Measurements from ENCODE around the gene MICAL3.

The MICAL3 gene

DNA sequence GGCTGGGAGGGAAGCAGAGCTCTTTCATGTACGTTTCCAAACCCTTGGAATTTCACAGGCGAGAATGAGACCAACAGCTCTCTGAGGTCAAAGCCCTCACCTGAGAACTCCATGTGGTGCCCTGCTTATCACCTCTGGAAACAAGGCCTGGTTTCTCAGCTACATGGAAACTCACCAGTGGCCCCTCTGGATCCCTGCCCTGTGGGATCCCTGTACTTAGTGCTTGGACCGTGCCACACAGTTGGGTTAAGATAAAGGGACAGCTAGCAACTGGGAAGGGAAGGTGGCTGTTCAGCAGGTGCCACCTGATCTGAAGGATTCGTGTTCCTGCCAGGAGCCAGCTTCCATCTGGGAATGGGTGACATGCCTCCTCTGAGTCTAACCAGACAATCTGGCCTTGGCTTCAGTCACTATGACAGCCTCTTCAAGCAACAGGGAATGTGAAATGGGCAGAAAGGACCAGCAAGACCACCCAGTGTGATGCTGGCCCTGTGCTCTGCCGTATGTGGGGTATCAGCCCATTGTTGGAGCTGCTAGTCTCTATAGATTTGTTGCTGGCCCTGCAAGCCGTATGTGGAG, 195.8 kb downstream of the MICAL3 start:
- no peak for DNase-seq

- no peak for DNase-seq
Measured at GRCh38 chr22:17827466-17827865, 196.9 kb downstream of the MICAL3 start.

DNA sequence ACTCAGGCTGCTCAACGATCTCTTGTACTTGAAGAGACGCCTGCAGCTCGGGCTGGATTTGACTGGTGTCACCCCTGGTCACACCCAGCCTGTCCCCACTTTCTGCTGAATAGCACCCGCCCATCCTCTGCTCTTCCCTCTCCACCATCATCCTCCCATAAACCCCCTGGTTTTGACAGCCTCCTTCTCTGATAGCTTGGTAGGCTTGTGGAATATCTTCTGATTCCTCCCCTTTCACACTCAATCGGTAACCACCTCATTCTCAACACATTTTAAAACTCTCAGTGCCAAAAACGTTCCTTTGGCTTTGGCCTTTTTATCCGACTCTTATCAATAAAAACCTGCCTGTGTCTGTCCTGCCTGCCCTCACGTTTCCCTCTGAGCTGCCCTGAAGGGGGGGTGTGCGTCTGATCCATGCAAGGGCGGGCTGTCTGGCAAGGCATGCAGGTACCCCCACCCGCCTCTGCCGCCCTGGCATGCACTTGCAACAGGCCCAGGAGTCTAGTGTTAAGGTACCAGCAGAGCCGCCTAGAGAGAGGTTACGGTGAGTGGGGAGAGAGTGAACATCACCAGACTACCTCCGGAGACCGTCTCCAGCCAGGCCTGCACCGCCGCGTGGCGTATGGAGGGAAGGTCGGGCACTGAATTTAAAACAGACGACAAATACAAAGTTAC, 198.3 kb downstream of the MICAL3 start:
- no peak for DNase-seq

DNA sequence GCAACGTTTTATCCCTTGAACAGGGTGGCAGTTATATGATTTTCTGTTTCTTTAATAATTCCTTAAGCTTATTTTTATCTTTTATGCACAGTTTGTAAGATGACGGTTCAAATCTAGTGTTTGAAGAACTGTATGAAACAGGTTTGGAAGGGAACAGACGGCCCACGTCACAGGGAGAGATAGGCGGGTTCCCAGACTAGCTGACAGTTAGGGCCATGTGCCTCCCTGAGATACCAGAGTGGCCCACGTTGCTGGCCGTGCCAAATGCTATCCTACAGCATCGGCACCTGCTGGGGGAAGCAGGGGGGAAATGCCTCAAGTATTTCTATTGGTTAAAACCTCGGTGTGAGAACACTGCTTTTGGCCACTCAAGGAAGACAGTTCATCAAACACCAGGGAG, 199.9 kb downstream of the MICAL3 start:
- DNase-seq, result no peak

DNA sequence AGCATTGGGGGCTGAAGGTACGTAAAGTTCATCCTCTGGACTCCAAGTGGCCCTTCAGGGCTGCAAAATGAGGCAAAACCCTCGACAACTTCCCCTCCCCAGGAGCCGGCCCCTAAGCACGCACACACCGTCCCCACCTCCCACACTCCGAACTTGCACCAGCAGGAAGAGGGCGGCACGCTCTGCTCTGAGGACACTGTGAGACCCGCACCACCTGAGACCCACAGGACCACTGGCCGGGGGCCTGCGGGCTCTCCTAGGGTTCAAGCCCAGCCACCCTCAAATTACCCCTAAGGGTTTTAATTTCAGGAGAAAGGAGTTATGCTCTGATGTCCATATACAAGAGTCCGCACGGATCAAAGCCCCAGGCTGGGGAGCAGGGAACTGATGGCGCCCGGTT, 200.4 kb downstream of the MICAL3 start:
- no peak for DNase-seq

DNA sequence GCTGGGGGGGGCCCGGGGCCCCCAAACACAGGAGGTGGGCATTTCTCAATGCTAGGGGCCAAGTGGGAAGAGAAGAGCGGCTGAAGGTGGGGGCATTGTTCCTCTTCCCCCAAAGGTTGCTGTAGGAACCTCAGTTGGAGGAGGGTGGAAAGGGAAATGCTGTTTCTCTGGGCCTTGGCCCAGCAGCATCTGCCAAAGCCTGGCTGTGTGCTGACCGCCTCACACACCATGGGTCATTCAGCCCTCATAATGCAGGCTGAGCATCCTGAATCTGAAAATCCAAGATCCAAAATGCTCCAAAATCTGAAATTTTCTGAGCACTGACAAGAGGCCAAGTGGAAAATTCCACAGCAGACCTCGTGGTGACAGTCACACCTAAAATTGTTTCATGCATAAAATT, 201.1 kb downstream of the MICAL3 start:
- no peak for DNase-seq

- no peak for DNase-seq
Measured at GRCh38 chr22:17822087-17822486, 202.3 kb downstream of the MICAL3 start.

GRCh38 chr22:17820879-17821439, 203.4 kb downstream of the MICAL3 start:
- DNase-seq, result no peak

DNA sequence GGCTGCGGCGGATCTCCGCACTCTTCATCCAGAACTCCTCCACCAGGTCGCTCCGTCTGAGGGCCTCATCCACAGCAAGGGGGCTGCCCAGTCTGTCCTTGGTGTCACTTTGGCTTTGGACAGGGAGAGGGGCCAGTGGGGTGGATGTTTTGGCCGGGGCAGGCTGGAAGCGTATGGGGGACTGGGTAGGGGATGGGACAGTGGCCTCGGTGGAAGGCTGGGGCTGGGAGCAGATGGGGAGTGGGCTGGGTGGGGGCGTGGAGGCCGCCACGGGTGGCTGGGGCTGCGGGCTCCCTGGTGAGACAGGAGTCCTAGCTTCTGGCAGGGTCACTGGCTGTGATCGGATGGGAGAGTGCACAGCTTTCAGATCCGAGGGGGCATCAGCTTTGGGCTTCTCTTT, 205.7 kb downstream of the MICAL3 start:
- no peak for DNase-seq

DNA sequence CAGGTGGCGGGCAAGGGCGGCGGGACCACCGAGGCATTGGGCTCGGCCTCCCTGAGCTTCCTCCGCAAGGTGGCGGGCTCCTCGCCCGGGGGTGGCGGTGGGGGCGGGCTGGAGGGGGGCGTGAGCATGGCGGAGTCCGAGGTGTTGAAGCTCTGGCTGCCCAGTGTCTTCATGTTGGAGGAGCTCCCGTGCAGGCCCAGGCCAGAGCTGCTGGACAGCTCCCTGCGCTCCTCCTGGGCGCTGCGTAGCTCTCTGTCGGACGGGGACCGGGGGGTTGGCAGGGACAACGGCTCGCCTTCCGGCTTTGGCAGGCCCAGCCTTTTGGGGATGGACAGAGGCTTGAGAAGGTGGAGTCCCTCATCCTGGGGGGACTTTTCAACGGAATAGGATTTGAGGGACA, 206.2 kb downstream of the MICAL3 start:
- no peak for DNase-seq

DNA sequence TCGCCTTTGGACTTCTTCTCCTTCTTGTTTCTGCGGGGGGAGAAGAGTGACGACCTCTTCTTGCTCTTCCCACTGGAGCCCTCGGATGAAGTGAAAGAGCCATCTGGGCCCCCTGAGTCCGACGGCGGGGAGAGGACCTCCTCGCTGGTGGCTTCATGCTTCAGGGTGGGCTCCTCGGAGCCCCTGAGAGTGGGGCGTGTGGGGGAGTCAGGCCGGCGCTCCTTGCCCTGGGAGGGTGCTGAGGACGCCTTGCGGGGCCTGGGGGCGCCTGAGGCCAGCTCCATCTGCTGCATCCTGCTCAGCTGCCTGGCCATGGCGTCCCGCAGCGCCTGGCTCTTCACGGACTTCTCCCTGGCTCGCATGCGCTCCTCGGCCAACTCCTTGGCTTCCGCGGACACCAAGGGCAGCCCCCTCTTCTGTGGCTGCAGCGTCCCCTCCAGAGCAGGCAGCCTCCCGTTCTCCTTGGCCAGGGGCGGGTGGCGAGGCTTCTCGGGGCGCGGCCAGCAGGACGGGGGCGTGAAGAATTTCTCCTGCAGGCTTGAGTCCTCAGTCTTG, 206.8 kb downstream of the MICAL3 start:
- DNase-seq, result no peak

GRCh38 chr22:17817079-17817478, 207.3 kb downstream of the MICAL3 start:
- DNase-seq, result no peak

DNA sequence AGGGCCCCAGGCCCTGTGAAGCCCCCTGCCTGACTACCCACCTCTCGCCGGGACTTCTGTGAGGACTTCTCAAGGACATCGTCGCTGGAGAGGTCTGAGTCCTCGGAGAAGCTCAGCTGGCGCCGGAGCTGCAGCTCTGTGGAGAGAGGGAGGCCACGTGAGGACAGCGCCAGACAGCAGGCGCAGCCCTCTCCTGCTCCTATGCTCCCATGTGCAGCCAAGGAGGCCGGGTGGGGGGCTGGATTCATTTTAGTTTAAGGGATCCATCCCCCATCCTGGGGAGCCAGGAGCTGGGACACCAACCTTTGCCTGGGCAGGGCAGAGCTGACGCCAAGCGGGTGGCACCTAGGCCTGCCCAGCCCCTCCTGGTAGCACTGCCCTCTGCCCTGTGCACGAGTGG, 207.7 kb downstream of the MICAL3 start:
- no peak for DNase-seq

DNA sequence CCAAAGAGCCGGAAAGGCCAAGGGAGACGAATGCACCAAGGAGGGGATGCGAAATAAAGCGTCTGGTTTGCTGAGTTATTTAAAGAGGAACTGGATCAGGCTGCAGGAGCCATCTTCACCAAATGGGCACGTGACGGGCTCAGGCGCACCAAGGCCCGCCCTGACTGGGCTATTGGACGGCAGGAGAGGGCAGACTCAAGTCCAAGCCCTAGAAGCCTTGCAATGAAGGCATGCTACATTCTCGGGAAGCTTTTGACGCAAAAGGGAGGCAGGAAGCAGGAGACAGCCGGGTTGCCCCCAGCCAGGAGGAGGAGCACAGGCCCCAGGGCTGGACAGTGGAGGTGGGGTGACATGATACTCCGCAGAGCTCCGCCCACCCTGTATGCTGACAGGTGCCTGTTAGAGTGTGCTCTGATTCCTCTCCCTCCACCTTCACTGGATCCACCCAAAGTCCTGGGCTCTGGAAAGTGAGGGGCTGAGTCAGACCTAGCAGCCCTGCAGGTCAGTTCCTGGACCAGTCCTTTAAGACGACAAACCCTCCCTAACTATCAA, 208.6 kb downstream of the MICAL3 start:
- DNase-seq, result no peak

- DNase-seq, result no peak
Measured at GRCh38 chr22:17814830-17815229, 209.5 kb downstream of the MICAL3 start.

DNA sequence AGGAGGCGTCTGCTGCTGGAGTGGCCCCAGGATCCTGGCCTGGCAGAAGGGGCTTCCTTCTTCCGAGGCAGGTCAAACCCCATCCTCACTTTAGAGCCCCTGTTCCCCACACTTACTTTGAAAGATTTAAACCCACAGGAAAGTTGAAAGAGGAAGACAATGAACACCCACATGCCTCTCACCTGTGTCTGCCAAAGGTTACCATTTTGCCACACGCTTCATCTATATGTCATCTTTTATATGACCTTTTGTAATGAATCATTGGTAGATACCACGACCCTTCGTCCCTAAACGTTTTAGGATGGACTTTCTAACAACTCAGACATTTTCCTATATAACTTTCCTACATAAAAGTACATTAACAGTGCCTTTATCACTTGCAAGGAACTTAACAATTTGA, 210.3 kb downstream of the MICAL3 start:
- DNase-seq, result no peak

DNA sequence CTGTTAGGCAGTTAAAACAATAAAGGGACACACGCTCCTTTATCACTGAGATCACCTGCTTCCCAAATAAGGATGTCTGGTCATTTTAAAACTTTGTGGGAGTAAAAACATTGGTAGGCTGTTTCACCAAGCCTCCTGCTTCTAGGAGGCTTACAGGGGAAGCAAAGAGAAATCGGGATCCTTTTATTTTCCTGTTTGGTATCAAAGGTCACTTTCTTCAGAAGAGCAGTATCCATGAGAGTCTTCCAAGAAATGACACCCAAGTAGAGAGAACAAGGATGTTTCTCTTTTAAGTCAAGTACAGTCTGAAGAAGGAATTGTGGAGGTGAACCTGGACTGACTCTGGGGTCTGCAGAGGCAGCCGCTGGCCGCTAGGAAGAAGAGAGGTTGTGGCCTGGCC, 213.2 kb downstream of the MICAL3 start:
- no peak for DNase-seq

GRCh38 chr22:17810570-17811116, 213.7 kb downstream of the MICAL3 start:
- DNase-seq, result no peak

- no peak for DNase-seq
Measured at GRCh38 chr22:17808693-17809403, 215.5 kb downstream of the MICAL3 start.

- no peak for DNase-seq
Measured at GRCh38 chr22:17807578-17808410, 216.6 kb downstream of the MICAL3 start.

GRCh38 chr22:17807086-17807485, 217.3 kb downstream of the MICAL3 start:
- DNase-seq, result no peak

DNA sequence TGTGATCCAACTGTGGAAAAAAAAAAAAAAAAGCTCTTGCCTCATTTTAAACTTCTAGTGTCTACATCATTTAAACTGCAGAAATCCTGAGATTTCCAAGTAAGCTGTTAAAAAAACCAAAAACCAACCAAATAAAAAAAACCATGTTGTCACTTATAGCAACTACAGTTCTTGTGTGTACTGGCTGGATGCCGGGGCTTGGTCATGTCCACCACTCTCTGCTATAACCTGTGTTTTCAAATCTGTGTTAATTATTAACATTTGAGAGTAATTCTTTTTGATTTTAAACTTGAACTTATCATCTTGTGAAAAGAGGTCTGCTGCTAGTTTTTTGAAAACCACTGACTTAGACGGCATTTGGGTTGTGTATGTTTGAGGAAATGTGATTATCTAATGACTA, 217.9 kb downstream of the MICAL3 start:
- DNase-seq, result no peak
